ENCODE data around the gene MARK4. TPM values are rescaled to one million over a fixed set of nuclear protein-coding genes. Genes with fewer than 3 reads are reported as not detected.
"Not testable (repeated sequence)": the region's sequence is repeated elsewhere in the genome, so short reads cannot be mapped to it uniquely, and the experiment has no call there.

The MARK4 gene
- total RNA-seq (ENCODE audit: insufficient read depth, low replicate concordance): 11.3 TPM

DNA sequence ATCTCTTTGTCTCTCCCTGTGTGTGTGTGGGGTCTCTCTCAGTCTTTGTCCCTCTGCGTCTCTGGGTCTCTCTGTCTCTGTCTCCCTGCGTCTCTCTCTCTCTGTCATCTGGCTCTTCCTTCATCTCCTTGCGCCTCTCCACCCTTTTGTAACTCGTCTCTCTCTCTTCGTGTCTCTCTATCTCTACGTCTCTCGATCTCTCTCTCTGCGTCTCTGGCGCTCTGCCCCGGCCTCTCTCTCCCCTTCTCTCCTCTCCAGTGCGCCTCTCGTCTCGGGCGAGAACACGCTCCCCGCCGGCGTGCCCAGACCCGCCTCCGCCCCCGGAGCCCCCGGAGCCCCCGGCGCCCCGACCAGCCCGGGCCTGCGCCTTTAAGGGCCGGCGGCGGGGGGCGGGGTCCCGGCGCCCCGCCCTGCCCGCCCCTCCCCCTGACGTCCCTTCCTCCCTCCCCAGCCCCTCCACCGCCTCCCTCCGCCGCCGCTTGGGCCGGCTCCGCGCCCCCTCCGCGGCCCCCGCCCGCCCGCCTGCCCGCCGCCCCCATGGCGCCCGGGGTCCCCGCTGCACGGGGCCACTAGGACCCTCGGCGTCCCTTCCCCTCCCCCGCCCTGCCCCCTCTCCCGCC lies at the start of gene MARK4:
MARK4 (plus strand) TSS at position 440 of the 620 bp plus-strand sequence. CDS start 318 bp downstream, outside the sequence.
- DNase-seq (ENCODE audit: low spot score): peak; percentile 71

- DNase-seq (ENCODE audit: low spot score): no peak
Measured at GRCh38 chr19:45202637-45203036, 48.4 kb upstream of the MARK4 start.

GRCh38 chr19:45205810-45206209 lies 45.3 kb upstream of the MARK4 start:
- DNase-seq (ENCODE audit: low spot score): no peak

DNA sequence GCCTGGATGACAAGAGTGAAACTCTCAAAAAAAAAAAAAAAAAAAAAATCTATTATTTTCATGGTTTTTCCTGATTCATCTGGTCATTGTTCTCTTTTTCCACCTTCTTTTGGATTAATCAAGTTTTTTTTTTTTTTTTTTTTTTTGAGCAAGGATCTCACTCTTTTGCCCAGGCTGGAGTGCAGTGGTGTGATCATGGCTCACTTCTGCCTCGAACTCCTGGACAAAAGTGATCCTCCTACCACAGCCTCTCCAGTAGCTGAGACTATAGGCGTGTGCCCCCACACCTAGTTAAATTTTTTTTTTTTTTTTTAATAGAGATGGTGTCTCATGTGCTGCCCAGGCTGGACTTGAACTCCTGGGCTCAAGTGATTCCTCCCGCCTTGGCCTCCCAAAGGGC lies 44.7 kb upstream of the MARK4 start:
- DNase-seq (ENCODE audit: low spot score): no peak

GRCh38 chr19:45211751-45212381 lies 39.2 kb upstream of the MARK4 start:
- DNase-seq (ENCODE audit: low spot score): no peak

GRCh38 chr19:45213031-45213430 lies 38.0 kb upstream of the MARK4 start:
- no peak for DNase-seq (ENCODE audit: low spot score)

DNA sequence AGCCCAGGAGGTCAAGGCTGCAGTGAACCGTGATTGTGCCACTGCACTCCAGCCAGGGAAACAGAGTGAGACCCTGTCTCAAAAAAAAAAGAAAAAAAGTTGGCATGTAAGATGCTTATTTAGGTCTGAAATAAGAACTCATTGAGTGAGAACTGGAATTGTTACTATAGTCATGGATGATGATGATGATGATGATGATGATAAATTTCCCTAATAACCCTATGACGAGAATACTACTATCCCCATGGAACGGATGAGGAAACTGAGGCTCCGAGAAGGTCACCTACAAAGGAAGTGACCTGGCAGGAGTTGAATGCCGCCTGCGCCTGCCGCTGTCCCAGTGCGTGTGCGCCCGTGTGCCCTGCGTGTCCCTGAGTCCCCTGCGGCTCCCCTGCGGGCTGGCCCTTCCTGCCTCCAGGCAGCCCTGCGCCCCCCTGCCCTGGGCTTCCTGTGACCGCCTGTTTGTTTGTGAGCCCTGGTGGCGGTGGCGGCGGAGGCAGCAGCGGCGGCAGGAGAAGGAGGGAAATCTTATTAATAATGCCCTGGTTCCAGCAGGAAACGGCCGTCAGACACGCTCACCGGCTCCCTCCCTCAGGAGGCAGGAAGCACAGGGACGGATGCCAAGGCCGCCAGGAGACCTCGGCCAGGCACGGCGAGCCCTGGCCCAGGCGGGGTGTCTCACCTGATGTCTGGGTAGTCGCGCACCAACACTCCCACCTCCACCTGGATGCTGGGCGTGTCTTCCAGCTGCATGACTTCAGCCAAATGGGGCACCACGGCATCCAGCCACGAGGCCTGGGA lies 35.5 kb upstream of the MARK4 start:
- DNase-seq (ENCODE audit: low spot score): no peak

DNA sequence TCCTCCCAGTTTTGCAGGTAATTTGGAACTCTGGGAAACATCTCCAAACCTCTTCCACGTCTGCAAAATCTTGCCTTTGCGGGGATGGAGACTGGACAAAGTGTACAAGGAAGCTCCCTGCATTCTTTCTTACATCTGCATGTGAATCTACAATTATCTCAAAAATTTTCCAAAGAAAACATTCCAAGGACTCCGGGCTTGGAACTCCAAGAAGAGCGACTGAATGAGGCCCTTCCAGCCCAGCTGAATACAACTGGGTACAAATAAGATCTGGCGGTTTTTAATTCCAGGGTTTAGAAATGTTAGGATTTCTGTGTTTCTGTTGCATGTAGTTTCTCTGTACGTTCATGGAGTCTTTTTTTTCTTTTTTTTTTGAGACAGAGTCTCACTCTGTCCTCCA lies 34.4 kb upstream of the MARK4 start:
- DNase-seq (ENCODE audit: low spot score): peak; percentile 42

GRCh38 chr19:45217193-45217956 lies 33.7 kb upstream of the MARK4 start:
- DNase-seq (ENCODE audit: low spot score): no peak

DNA sequence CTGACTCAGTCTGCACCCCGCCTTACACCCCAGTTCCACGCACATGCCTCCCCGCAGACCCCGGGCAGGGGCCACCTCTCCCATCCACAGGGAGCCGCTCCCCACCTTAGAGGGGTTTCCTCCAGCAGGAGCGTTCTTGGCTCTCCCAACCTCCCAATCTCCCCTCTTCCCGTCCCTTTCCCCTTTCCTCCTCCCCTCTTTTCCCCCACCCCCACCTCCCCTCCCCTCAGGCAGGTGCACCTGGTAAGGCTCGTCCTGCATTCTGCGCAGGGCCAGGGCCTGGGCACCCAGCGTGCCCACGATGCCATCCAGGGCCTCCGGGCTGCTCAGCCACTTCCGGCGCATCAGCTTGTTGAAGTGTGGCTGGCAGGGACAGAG lies 33.1 kb upstream of the MARK4 start:
- no peak for DNase-seq (ENCODE audit: low spot score)

GRCh38 chr19:45218426-45218825 lies 32.6 kb upstream of the MARK4 start:
- no peak for DNase-seq (ENCODE audit: low spot score)

GRCh38 chr19:45218911-45219743 lies 31.9 kb upstream of the MARK4 start:
- DNase-seq (ENCODE audit: low spot score): no peak

- DNase-seq (ENCODE audit: low spot score): no peak
Measured at GRCh38 chr19:45222724-45223123, 28.3 kb upstream of the MARK4 start.

DNA sequence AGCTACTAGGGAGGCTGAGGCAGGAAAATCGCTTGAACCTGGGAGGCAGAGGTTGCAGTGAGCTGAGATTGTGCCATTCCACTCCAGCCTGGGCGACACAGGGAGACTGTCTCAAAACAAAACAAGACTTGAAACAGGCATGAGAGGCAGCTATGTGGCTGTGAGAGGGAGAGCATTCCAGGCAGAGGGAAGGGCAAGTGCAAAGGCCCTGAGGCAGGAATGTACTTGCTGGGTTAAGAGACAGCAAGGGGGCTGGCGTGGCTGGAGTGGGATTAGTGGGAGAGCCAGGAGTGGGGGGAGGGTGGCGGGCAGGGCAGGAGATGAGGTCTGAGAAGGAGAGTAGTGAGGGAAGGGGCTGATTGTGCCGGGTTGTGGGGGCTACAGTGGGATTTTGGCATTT lies 27.2 kb upstream of the MARK4 start:
- DNase-seq (ENCODE audit: low spot score): no peak

DNA sequence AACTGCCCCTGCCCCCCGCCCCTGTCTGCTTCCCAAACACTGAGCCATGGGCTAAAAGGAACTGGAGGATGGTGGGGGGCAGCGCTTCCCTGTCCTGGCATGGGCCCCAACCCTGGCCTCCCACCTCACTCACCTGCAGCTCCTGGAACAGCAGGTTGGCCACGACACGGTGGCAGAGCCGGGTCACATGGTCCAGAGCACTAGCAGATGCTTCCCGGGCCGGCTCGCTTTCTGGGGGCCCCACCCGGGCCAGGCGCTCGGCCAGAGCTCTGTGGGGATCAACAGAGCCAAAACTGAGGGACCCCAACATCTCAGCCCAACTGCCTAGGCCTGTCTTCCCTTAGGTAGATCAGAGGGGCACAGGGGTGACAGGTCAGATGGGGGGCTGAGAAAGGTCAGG lies 26.4 kb upstream of the MARK4 start:
- DNase-seq (ENCODE audit: low spot score): no peak

- not testable (repeated sequence) for DNase-seq (ENCODE audit: low spot score)
Measured at GRCh38 chr19:45229056-45229455, 22.0 kb upstream of the MARK4 start.

- DNase-seq (ENCODE audit: low spot score): no peak
Measured at GRCh38 chr19:45231891-45232290, 19.2 kb upstream of the MARK4 start.

DNA sequence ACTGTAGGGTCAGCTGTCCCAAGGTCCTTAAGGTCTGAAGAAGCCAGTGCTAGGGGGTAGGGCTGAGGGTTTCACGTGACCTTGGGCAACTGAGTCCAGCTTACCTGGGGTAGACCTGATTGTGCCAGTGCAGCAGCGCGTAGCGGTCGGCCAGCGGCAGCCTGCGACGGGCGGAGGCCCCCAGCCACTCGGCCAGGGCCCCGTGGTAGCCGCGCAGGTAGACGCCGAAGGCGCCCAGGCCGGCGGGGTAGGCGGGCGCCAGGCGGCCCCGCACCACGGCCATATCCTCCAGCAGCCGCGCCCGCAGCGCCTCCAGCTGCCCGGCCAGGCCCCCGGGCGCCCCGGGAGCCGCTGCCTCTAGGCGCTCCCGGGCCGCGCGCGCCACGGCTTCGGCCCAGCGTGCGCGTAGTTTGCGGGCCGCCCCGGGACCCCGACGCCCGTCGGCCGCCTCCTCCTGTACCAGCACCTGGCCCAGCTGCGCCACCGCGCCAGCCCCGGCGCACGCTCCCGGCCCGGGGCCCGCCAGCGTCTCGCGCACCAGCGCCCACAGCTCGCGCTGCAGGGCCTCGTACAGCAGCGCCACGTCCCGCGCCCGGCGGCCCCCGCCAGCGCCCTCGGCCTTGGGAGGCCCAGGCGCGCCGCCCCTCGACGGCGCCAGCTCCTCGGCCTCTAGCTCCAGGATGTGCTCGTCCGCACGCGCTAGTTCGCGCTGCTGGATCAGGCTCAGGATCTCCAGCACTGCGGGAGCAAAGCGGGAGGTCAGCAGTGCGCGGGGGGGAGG lies 16.8 kb upstream of the MARK4 start:
- DNase-seq (ENCODE audit: low spot score): no peak

GRCh38 chr19:45235485-45235884 lies 15.6 kb upstream of the MARK4 start:
- DNase-seq (ENCODE audit: low spot score): no peak

DNA sequence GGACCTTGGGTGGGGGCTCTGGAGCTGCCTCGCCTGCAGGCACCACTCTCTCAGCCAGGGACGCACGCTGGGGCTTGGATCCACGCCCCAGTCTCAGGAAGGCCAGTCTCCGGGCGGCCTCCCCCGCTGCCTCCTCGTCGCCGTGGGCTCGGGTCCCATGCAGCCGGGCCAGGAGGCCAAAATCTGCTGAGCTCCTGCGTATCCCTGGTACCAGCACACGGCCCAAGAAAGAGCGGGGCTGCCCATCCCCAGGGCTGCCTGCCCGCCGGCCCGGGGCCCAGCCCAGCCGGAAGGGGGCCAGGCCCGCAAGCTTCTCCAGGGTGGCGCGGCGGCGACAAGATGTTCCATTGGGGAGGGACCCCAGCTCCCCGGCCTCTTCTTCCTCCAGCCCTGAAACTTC lies 12.5 kb upstream of the MARK4 start:
- DNase-seq (ENCODE audit: low spot score): no peak
